Stomach smooth muscle (tissue), 2 donors: ENCODE results near the gene DUSP9.

ENCODE experiments used
- H3K27ac ChIP-seq: one replicate; pipeline ENCODE4 v1.7.0; 2013; ENCODE audit warnings: mild to moderate bottlenecking, low read length, inconsistent platforms
- H3K27me3 ChIP-seq, 2 donors: one replicate each; pipeline ENCODE4 v1.7.0; 2013; ENCODE audit warnings: low read length in 2 of 2; ENCODE audit not compliant: insufficient read depth in 2 of 2, control insufficient read depth in 1 of 2
- H3K36me3 ChIP-seq, 2 donors: one replicate each; pipeline ENCODE4 v1.7.0; 2013; ENCODE audit warnings: low read length in 2 of 2; ENCODE audit not compliant: control insufficient read depth in 2 of 2, insufficient read depth in 2 of 2
- H3K4me1 ChIP-seq: one replicate; pipeline ENCODE4 v1.7.0; 2013; ENCODE audit warnings: low read length; ENCODE audit not compliant: control insufficient read depth, insufficient read depth
- H3K4me3 ChIP-seq, 2 donors: one replicate each; pipeline ENCODE4 v1.7.0; 2013; ENCODE audit warnings: low read length in 2 of 2
- H3K9ac ChIP-seq, 2 donors: one replicate each; pipeline ENCODE4 v1.7.0; 2013; ENCODE audit warnings: low read length in 2 of 2, mild to moderate bottlenecking in 1 of 2
- H3K9me3 ChIP-seq, 2 donors: one replicate each; pipeline ENCODE4 v1.7.0; 2013; ENCODE audit warnings: low read length in 2 of 2; ENCODE audit not compliant: control insufficient read depth in 2 of 2
- donor health status: healthy.
- donor health status: Pancreatic carcinoma.

The DUSP9 gene

GRCh38 chrX:153606503-153606902 is 40.5 kb upstream of the DUSP9 start:
- H3K4me3 ChIP-seq, result no peak overlapping the region
- H3K9ac ChIP-seq, result no peak overlapping the region
- peaks cover 0 to 13% of the 10 kb centered on the region in 2 donors for H3K27me3 ChIP-seq
- H3K4me1 ChIP-seq, result peaks cover 12% of the 10 kb centered on the region
- H3K9me3 ChIP-seq, result no peaks in the 10 kb centered on the region
- no peaks in the 10 kb centered on the region for H3K36me3 ChIP-seq
- no peak overlapping the region for H3K27ac ChIP-seq

- Histone ChIP-seq H3K9ac (no peak overlapping the region), H3K9me3 (no peaks in the 10 kb centered on the region), H3K27ac (no peak overlapping the region), H3K4me1 (peaks cover 12% of the 10 kb centered on the region), H3K4me3 (no peak overlapping the region), H3K36me3 (no peaks in the 10 kb centered on the region), H3K27me3 (peaks cover 0 to 17% of the 10 kb centered on the region in 2 donors)
Measured at GRCh38 chrX:153608376-153608775, 38.6 kb upstream of the DUSP9 start.

GRCh38 chrX:153608806-153609205 is 38.2 kb upstream of the DUSP9 start:
- Histone ChIP-seq H3K9me3 (peaks cover 0 to 1% of the 10 kb centered on the region in 2 donors), H3K4me1 (peaks cover 12% of the 10 kb centered on the region), H3K4me3 (no peak overlapping the region), H3K9ac (no peak overlapping the region), H3K27ac (no peak overlapping the region), H3K36me3 (no peaks in the 10 kb centered on the region), H3K27me3 (peaks cover 0 to 15% of the 10 kb centered on the region in 2 donors)

- Histone ChIP-seq H3K4me1 (peaks cover 12% of the 10 kb centered on the region), H3K4me3 (peak overlapping the region; percentile 43 to 57), H3K27ac (no peak overlapping the region), H3K9me3 (peaks cover 0 to 2% of the 10 kb centered on the region in 2 donors), H3K36me3 (no peaks in the 10 kb centered on the region), H3K9ac (peak overlapping the region in 1 of 2 donors; percentile 15), H3K27me3 (peaks cover 0 to 15% of the 10 kb centered on the region in 2 donors)
Measured at GRCh38 chrX:153609917-153610835, 36.8 kb upstream of the DUSP9 start.

GRCh38 chrX:153610836-153611213 is 36.2 kb upstream of the DUSP9 start:
- Histone ChIP-seq H3K4me1 (peaks cover 12% of the 10 kb centered on the region), H3K27me3 (peaks cover 0 to 15% of the 10 kb centered on the region in 2 donors), H3K4me3 (no peak overlapping the region), H3K36me3 (no peaks in the 10 kb centered on the region), H3K9me3 (peaks cover 0 to 2% of the 10 kb centered on the region in 2 donors), H3K9ac (no peak overlapping the region), H3K27ac (no peak overlapping the region)

GRCh38 chrX:153611298-153612095 is 35.5 kb upstream of the DUSP9 start:
- no peak overlapping the region for H3K4me3 ChIP-seq
- H3K4me1 ChIP-seq, result peaks cover 12% of the 10 kb centered on the region
- no peak overlapping the region for H3K9ac ChIP-seq
- H3K9me3 ChIP-seq, result peaks cover 0 to 2% of the 10 kb centered on the region in 2 donors
- no peaks in the 10 kb centered on the region for H3K36me3 ChIP-seq
- H3K27ac ChIP-seq, result no peak overlapping the region
- peaks cover 0 to 20% of the 10 kb centered on the region in 2 donors for H3K27me3 ChIP-seq

- Histone ChIP-seq H3K9ac (no peak overlapping the region), H3K4me1 (peaks cover 12% of the 10 kb centered on the region), H3K36me3 (no peaks in the 10 kb centered on the region), H3K27me3 (peaks cover 0 to 21% of the 10 kb centered on the region in 2 donors), H3K4me3 (no peak overlapping the region), H3K9me3 (peaks cover 0 to 2% of the 10 kb centered on the region in 2 donors), H3K27ac (no peak overlapping the region)
Measured at GRCh38 chrX:153612413-153612812, 34.6 kb upstream of the DUSP9 start.

- Histone ChIP-seq H3K9me3 (peaks cover 0 to 2% of the 10 kb centered on the region in 2 donors), H3K9ac (no peak overlapping the region), H3K4me3 (no peak overlapping the region), H3K27me3 (peaks cover 0 to 21% of the 10 kb centered on the region in 2 donors), H3K36me3 (no peaks in the 10 kb centered on the region), H3K27ac (no peak overlapping the region), H3K4me1 (peaks cover 7% of the 10 kb centered on the region)
Measured at GRCh38 chrX:153614818-153615217, 32.2 kb upstream of the DUSP9 start.

GRCh38 chrX:153620576-153620975 is 26.4 kb upstream of the DUSP9 start:
- H3K4me3 ChIP-seq, result no peak overlapping the region
- H3K9me3 ChIP-seq, result no peaks in the 10 kb centered on the region
- no peak overlapping the region for H3K27ac ChIP-seq
- peaks cover 0 to 30% of the 10 kb centered on the region in 2 donors for H3K27me3 ChIP-seq
- H3K9ac ChIP-seq, result no peak overlapping the region
- no peaks in the 10 kb centered on the region for H3K4me1 ChIP-seq
- H3K36me3 ChIP-seq, result no peaks in the 10 kb centered on the region

GRCh38 chrX:153621949-153622598 is 24.9 kb upstream of the DUSP9 start:
- Histone ChIP-seq H3K27me3 (peaks cover 0 to 23% of the 10 kb centered on the region in 2 donors), H3K36me3 (no peaks in the 10 kb centered on the region), H3K4me1 (no peaks in the 10 kb centered on the region), H3K27ac (no peak overlapping the region), H3K9ac (no peak overlapping the region), H3K9me3 (no peaks in the 10 kb centered on the region), H3K4me3 (no peak overlapping the region)
